Muscle layer of colon (tissue), 2 donors: ENCODE measurements around the gene TMEM176A.
"Not testable (repeated sequence)": the region's sequence is repeated elsewhere in the genome, so short reads cannot be mapped to it uniquely, and the experiment has no call there.

Experiments used
- H3K27ac ChIP-seq: one replicate; pipeline ENCODE4 v1.7.0; 2013; ENCODE audit warnings: low read depth, mild to moderate bottlenecking, low read length, moderate library complexity
- H3K27me3 ChIP-seq, 2 donors: one replicate each; pipeline ENCODE4 v1.7.0; 2013; ENCODE audit warnings: low read length in 2 of 2, mild to moderate bottlenecking in 2 of 2; ENCODE audit not compliant: insufficient read depth in 2 of 2, control insufficient read depth in 1 of 2
- H3K36me3 ChIP-seq: one replicate; pipeline ENCODE4 v1.7.0; 2013; ENCODE audit warnings: mild to moderate bottlenecking, low read length; ENCODE audit not compliant: insufficient read depth
- H3K4me1 ChIP-seq: one replicate; pipeline ENCODE4 v1.7.0; 2013; ENCODE audit warnings: mild to moderate bottlenecking, low read length; ENCODE audit not compliant: insufficient read depth
- H3K4me3 ChIP-seq, 2 donors: one replicate each; pipeline ENCODE4 v1.7.0; 2013; ENCODE audit warnings: low read length in 2 of 2, low read depth in 1 of 2, mild to moderate bottlenecking in 1 of 2, moderate library complexity in 1 of 2
- H3K9ac ChIP-seq: one replicate; pipeline ENCODE4 v1.7.0; 2013; ENCODE audit warnings: low read length
- H3K9me3 ChIP-seq: one replicate; pipeline ENCODE4 v1.7.0; 2013; ENCODE audit warnings: mild to moderate bottlenecking, low read length
- donor health status: abdominal sarcoma.
- donor health status: Adenocarcinoma of cecum.

TMEM176A gene

GRCh38 chr7:150803161-150803860 lies 2.7 kb downstream of the TMEM176A start:
- Histone ChIP-seq H3K4me3 (no peak overlapping the region), H3K27ac (no peak overlapping the region), H3K9ac (no peak overlapping the region), H3K9me3 (peaks cover 11% of the 10 kb centered on the region), H3K27me3 (peaks cover 4 to 34% of the 10 kb centered on the region in 2 donors), H3K4me1 (no peaks in the 10 kb centered on the region), H3K36me3 (no peaks in the 10 kb centered on the region)

GRCh38 chr7:150804802-150805201 lies 4.2 kb downstream of the TMEM176A start:
- H3K27me3 ChIP-seq: peaks cover 3 to 29% of the 10 kb centered on the region in 2 donors
- no peak overlapping the region for H3K9ac ChIP-seq
- H3K9me3 ChIP-seq: peaks cover 11% of the 10 kb centered on the region
- H3K27ac ChIP-seq: no peak overlapping the region
- no peaks in the 10 kb centered on the region for H3K4me1 ChIP-seq
- H3K4me3 ChIP-seq: no peak overlapping the region
- no peaks in the 10 kb centered on the region for H3K36me3 ChIP-seq

GRCh38 chr7:150805864-150806263 lies 5.3 kb downstream of the TMEM176A start:
- Histone ChIP-seq H3K36me3 (no peaks in the 10 kb centered on the region), H3K4me3 (no peak overlapping the region), H3K27ac (no peak overlapping the region), H3K27me3 (peaks cover 0 to 18% of the 10 kb centered on the region in 2 donors), H3K9ac (no peak overlapping the region), H3K4me1 (no peaks in the 10 kb centered on the region), H3K9me3 (peaks cover 11% of the 10 kb centered on the region)

- Histone ChIP-seq H3K27me3 (peaks cover 0 to 12% of the 10 kb centered on the region in 2 donors), H3K4me3 (no peak overlapping the region), H3K9ac (no peak overlapping the region), H3K27ac (no peak overlapping the region), H3K36me3 (no peaks in the 10 kb centered on the region), H3K4me1 (no peaks in the 10 kb centered on the region), H3K9me3 (peaks cover 11% of the 10 kb centered on the region)
Observed at GRCh38 chr7:150806454-150806853, 5.9 kb downstream of the TMEM176A start.

GRCh38 chr7:150806863-150807262 lies 6.3 kb downstream of the TMEM176A start:
- Histone ChIP-seq H3K4me1 (no peaks in the 10 kb centered on the region), H3K27ac (no peak overlapping the region), H3K9me3 (peaks cover 11% of the 10 kb centered on the region), H3K9ac (no peak overlapping the region), H3K4me3 (no peak overlapping the region), H3K27me3 (peaks cover 0 to 8% of the 10 kb centered on the region in 2 donors), H3K36me3 (no peaks in the 10 kb centered on the region)

- not testable (repeated sequence) for H3K36me3 ChIP-seq, H3K27me3 ChIP-seq, H3K4me1 ChIP-seq, H3K4me3 ChIP-seq, H3K27ac ChIP-seq, H3K9ac ChIP-seq
- H3K9me3 ChIP-seq: peaks cover 11% of the 10 kb centered on the region
Observed at GRCh38 chr7:150807616-150808438, 7.3 kb downstream of the TMEM176A start.

GRCh38 chr7:150814328-150815001 lies 13.9 kb downstream of the TMEM176A start:
- no peaks in the 10 kb centered on the region for H3K4me1 ChIP-seq
- no peaks in the 10 kb centered on the region for H3K27me3 ChIP-seq
- H3K9ac ChIP-seq: no peak overlapping the region
- no peak overlapping the region for H3K4me3 ChIP-seq
- no peaks in the 10 kb centered on the region for H3K36me3 ChIP-seq
- H3K9me3 ChIP-seq: no peaks in the 10 kb centered on the region
- no peak overlapping the region for H3K27ac ChIP-seq

GRCh38 chr7:150818971-150819370 lies 18.4 kb downstream of the TMEM176A start:
- H3K27ac ChIP-seq: no peak overlapping the region
- no peaks in the 10 kb centered on the region for H3K9me3 ChIP-seq
- H3K27me3 ChIP-seq: no peaks in the 10 kb centered on the region
- H3K4me3 ChIP-seq: no peak overlapping the region
- no peaks in the 10 kb centered on the region for H3K36me3 ChIP-seq
- H3K9ac ChIP-seq: no peak overlapping the region
- no peaks in the 10 kb centered on the region for H3K4me1 ChIP-seq

GRCh38 chr7:150820148-150820547 lies 19.6 kb downstream of the TMEM176A start:
- no peak overlapping the region for H3K4me3 ChIP-seq
- H3K4me1 ChIP-seq: no peaks in the 10 kb centered on the region
- H3K27ac ChIP-seq: no peak overlapping the region
- H3K27me3 ChIP-seq: no peaks in the 10 kb centered on the region
- H3K36me3 ChIP-seq: no peaks in the 10 kb centered on the region
- no peaks in the 10 kb centered on the region for H3K9me3 ChIP-seq
- H3K9ac ChIP-seq: no peak overlapping the region

GRCh38 chr7:150820578-150821198 lies 20.1 kb downstream of the TMEM176A start:
- H3K4me1 ChIP-seq: no peaks in the 10 kb centered on the region
- no peaks in the 10 kb centered on the region for H3K9me3 ChIP-seq
- no peak overlapping the region for H3K4me3 ChIP-seq
- no peaks in the 10 kb centered on the region for H3K27me3 ChIP-seq
- H3K9ac ChIP-seq: no peak overlapping the region
- no peaks in the 10 kb centered on the region for H3K36me3 ChIP-seq
- no peak overlapping the region for H3K27ac ChIP-seq

GRCh38 chr7:150823043-150823442 lies 22.5 kb downstream of the TMEM176A start:
- Histone ChIP-seq H3K4me3 (no peak overlapping the region), H3K36me3 (no peaks in the 10 kb centered on the region), H3K9me3 (no peaks in the 10 kb centered on the region), H3K4me1 (no peaks in the 10 kb centered on the region), H3K27me3 (no peaks in the 10 kb centered on the region), H3K27ac (no peak overlapping the region), H3K9ac (no peak overlapping the region)
